RWPE2 (cell line): Measurements from ENCODE around the gene ZFP64.

Experiments used
- ATAC-seq: fragments of 200-7000 bp; cut with Tn5 transposase; 3 replicates; pipeline ENCODE4 v1.9.1; 2021; ENCODE audit warnings: low read depth
- DNase-seq: peaks from one replicate; pipeline ENCODE4 v3.0.0-alpha.2; 2020; ENCODE audit warnings: low spot score
- H3K27ac ChIP-seq: fragments of 450-650 bp; 2 replicates; pipeline ENCODE4 v1.5.1; 2017; ENCODE audit warnings: mild to moderate bottlenecking; ENCODE audit not compliant: poor library complexity, severe bottlenecking
- H3K27me3 ChIP-seq: fragments of 250-450 bp; sonication (Bioruptor Pico); 2 replicates; pipeline ENCODE4 v1.5.1; 2021; ENCODE audit warnings: mild to moderate bottlenecking, moderate library complexity; ENCODE audit not compliant: insufficient read depth, poor library complexity, severe bottlenecking
- H3K36me3 ChIP-seq: fragments of 250-450 bp; sonication (Bioruptor Pico); 2 replicates; pipeline ENCODE4 v1.5.1; 2020; ENCODE audit warnings: low read depth, mild to moderate bottlenecking, moderate library complexity
- H3K4me1 ChIP-seq: fragments of 250-450 bp; sonication (Bioruptor Pico); 2 replicates; pipeline ENCODE4 v1.5.1; 2021; ENCODE audit warnings: mild to moderate bottlenecking, moderate library complexity; ENCODE audit not compliant: insufficient read depth, poor library complexity, severe bottlenecking
- H3K4me3 ChIP-seq: fragments of 250-450 bp; sonication (Bioruptor Pico); 2 replicates; pipeline ENCODE4 v1.5.1; 2021; ENCODE audit warnings: mild to moderate bottlenecking, moderate library complexity; ENCODE audit not compliant: severe bottlenecking
- H3K9me3 ChIP-seq: fragments of 250-450 bp; sonication (Bioruptor Pico); 2 replicates; pipeline ENCODE4 v1.5.1; 2021; ENCODE audit warnings: mild to moderate bottlenecking, moderate library complexity; ENCODE audit not compliant: severe bottlenecking
- TF ChIP-seq, protein P1 (sequence below): fragments of 450-650 bp; IDR thresholded peaks from one replicate; pipeline ENCODE4 v1.5.1; 2017; ENCODE audit warnings: mild to moderate bottlenecking, moderate library complexity; ENCODE audit not compliant: poor library complexity, severe bottlenecking

ZFP64 gene

DNA sequence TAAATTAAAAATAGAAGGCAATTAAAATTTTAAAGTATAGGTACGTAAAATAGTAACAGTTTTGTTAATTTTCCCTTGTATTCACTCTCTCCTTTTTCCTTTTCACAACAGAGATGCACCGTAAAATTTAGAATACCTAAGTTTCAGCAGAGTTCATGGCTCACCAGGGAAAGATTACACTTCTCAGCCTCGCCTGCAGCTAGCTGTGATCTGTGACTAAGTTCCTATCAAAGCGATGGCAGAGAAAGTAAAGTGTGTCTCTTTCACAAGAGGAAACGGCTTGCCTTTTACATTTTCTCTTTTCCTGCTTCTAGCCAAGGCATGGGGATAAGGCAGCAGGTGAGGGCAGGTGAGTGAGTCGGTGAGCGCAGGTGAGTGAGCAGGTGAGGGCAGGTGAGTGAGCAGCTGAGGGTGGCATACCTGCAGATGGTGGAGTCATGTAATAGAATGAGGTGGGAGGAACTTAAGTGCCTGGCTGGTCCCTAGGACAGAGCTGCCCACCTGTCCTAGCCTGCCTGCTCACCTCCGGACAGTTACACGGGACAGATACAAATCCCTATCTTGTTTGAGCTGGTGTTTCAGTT lies 30.9 kb downstream of the ZFP64 start:
- TF ChIP-seq, protein P1, sequence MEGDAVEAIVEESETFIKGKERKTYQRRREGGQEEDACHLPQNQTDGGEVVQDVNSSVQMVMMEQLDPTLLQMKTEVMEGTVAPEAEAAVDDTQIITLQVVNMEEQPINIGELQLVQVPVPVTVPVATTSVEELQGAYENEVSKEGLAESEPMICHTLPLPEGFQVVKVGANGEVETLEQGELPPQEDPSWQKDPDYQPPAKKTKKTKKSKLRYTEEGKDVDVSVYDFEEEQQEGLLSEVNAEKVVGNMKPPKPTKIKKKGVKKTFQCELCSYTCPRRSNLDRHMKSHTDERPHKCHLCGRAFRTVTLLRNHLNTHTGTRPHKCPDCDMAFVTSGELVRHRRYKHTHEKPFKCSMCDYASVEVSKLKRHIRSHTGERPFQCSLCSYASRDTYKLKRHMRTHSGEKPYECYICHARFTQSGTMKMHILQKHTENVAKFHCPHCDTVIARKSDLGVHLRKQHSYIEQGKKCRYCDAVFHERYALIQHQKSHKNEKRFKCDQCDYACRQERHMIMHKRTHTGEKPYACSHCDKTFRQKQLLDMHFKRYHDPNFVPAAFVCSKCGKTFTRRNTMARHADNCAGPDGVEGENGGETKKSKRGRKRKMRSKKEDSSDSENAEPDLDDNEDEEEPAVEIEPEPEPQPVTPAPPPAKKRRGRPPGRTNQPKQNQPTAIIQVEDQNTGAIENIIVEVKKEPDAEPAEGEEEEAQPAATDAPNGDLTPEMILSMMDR = no peak
- peaks cover 91% of the 10 kb centered on the region for H3K36me3 ChIP-seq
- no peak overlapping the region for H3K4me3 ChIP-seq

GRCh38 chr20:52160049-52160570 lies 31.5 kb downstream of the ZFP64 start:
- H3K36me3 ChIP-seq = peaks cover 85% of the 10 kb centered on the region
- ATAC-seq = no peak
- no peaks in the 10 kb centered on the region for H3K9me3 ChIP-seq
- H3K27ac ChIP-seq = no peak overlapping the region
- no peak for DNase-seq
- H3K4me3 ChIP-seq = no peak overlapping the region
- H3K27me3 ChIP-seq = no peaks in the 10 kb centered on the region
- TF ChIP-seq, protein P1 = no peak
- no peaks in the 10 kb centered on the region for H3K4me1 ChIP-seq

More for the DNA sequence above, 30.9 kb downstream of the ZFP64 start:
- Histone ChIP-seq H3K27ac (no peak overlapping the region), H3K27me3 (no peaks in the 10 kb centered on the region), H3K4me1 (no peaks in the 10 kb centered on the region), H3K9me3 (no peaks in the 10 kb centered on the region)
- DNase-seq (no peak), ATAC-seq (peak; percentile 61)

DNA sequence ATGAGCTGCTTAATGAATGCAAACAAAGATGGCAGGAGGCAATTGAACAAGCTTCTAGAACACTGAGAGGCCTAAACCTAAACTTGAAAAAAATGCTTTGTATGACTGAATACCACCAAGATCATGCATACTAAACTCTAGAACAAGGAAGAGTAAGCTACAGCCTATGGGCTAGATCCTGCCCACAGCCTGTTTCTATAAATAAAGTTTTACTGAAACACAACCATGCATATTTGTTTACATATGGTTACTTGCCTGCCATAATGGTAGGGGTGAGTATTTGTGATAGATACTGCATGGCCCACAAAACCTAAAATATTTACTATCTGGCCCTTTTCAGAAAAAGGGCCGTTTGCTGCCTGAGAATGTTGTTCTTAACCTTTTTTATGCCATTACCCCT lies 37.0 kb downstream of the ZFP64 start:
- Histone ChIP-seq H3K27me3 (no peaks in the 10 kb centered on the region), H3K9me3 (no peaks in the 10 kb centered on the region), H3K36me3 (peaks cover 52% of the 10 kb centered on the region), H3K27ac (no peak overlapping the region), H3K4me1 (no peaks in the 10 kb centered on the region), H3K4me3 (no peak overlapping the region)
- ATAC-seq (no peak), DNase-seq (no peak)
- TF ChIP-seq, protein P1 = no peak

GRCh38 chr20:52153896-52154295 lies 37.7 kb downstream of the ZFP64 start:
- no peaks in the 10 kb centered on the region for H3K27me3 ChIP-seq
- no peak overlapping the region for H3K4me3 ChIP-seq
- peaks cover 47% of the 10 kb centered on the region for H3K36me3 ChIP-seq
- no peak overlapping the region for H3K27ac ChIP-seq
- no peaks in the 10 kb centered on the region for H3K9me3 ChIP-seq
- no peak for ATAC-seq
- no peak for DNase-seq
- TF ChIP-seq, protein P1 = no peak
- H3K4me1 ChIP-seq = no peaks in the 10 kb centered on the region

GRCh38 chr20:52152921-52153320 lies 38.7 kb downstream of the ZFP64 start:
- peaks cover 37% of the 10 kb centered on the region for H3K36me3 ChIP-seq
- H3K4me1 ChIP-seq = no peaks in the 10 kb centered on the region
- ATAC-seq = no peak
- no peak for DNase-seq
- H3K27ac ChIP-seq = no peak overlapping the region
- TF ChIP-seq, protein P1 = no peak
- H3K4me3 ChIP-seq = no peak overlapping the region
- H3K9me3 ChIP-seq = no peaks in the 10 kb centered on the region
- H3K27me3 ChIP-seq = no peaks in the 10 kb centered on the region
